GM18951 (cell line): Measurements from ENCODE around the gene GRAMD1B.
"Not testable (repeated sequence)": the region's sequence is repeated elsewhere in the genome, so short reads cannot be mapped to it uniquely, and the experiment has no call there.

ENCODE experiments used
- POLR2A ChIP-seq: IDR thresholded peaks from 4 replicates; pipeline ENCODE4 v1.6.1; 2011; ENCODE audit warnings: mild to moderate bottlenecking; ENCODE audit not compliant: insufficient read length, insufficient read depth; ENCODE audit errors: extremely low read depth
- in situ Hi-C: fragments of 300-500 bp; cut with MboI; formaldehyde crosslinking; loops from one replicate; pipeline ENCODE4 v1.12.0; 2022; ENCODE audit warnings: low sequenced_read_pairs, mixed read lengths, inconsistent platforms; ENCODE audit not compliant: unreplicated experiment

Gene GRAMD1B

DNA sequence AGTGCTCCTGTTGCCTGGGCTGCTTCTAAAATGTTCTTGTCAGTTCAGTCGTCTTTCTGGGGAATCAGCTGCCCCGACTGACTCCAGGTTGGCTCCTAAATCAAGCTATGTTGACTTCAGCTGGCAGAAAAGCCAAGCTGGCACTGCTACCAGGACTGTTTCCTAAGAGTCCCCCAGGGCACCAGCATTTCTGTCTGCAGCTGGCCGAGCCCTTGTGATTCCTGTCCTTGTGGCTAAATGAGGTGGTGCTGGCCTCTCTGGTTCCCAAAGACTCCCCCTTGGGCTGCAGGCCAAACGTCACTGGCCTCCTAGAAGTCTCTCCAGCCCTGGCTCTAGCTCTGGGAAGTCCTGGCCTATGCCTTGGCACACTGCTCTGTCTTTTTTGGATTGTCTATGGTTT lies 31.1 kb downstream of the GRAMD1B start:
- TF ChIP-seq POLR2A, result no peak
- in situ Hi-C loops, result no loop called here

DNA sequence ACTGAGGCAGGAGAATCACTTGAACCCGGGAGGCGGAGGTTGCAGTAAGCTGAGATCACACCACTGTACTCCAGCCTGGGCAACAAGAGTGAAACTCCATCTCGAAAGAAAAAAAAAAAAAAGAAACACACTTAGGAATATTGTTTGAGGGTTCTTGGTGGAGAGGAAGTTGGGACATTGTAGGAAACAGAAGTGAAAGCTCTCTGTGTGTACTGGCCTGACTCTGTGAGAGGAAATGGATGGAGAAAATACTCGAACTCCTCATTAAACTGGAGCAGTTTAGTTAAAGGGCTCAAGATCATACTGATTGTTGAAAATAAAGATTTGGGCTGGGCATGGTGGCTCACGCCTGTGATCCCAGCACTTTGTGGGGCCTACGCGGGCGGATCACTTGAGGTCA lies 35.6 kb downstream of the GRAMD1B start:
- in situ Hi-C loops, result not testable (repeated sequence)

DNA sequence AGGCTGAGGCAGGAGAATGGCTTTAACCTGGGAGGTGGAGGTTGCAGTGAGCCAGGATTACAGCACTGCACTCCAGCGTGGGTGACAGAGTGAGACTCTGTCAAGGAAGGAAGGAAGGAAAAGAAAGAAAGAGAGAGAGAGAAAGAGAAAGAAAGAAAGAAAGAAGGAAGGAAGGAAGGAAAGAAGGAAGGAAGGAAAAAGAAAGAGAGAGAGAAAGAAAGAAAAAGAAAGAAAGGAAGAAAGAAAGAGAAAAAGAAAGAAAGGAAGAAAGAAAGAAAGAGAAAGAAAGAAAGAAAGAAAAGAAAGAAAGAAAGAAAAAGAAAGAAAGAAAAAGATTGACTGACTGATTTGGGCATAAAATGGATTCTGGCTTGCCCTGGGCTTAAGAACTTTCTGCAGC lies 36.1 kb downstream of the GRAMD1B start:
- in situ Hi-C loops, result not testable (repeated sequence)

DNA sequence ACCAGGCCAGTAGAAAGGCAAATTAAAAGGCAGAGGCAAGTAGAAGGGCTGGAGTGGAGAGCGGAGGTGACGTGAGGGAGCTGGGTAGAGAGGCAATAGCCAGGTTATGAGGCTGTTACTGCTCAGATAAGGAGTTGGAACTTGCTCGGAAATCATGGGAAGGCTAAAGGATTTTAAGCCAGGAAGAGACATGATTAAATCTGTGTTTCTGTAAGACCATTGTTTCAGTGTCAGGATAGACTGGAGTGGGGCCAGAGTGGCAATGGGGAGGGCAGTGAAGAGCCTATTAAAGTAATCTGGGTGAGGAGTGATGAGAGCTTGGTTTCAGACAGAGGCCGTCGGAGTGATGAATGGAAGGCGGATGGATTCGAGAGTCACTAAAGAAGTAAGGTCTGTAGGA lies 39.0 kb downstream of the GRAMD1B start:
- no peak for TF ChIP-seq POLR2A
- in situ Hi-C loops, result no loop called here

DNA sequence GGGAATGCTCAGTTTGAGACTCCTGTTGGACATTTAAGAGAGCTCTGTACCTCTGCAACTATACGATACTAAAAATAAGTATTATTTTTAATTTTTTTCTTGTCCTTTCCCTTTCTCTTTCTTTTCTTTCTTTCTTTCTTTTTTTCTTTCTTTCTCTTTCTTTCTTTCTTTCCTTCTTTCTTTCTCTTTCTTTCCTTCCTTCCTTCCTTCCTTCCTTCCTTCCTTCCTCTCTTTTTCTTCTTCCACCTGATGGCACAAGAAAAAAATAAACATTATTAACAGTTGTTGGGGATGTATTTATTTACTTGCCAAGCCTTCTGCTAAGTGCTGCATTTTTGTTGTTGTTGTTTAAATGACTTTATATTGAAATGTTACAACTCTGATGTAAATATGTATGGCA lies 39.5 kb downstream of the GRAMD1B start:
- in situ Hi-C loops, result no loop called here
- no peak for TF ChIP-seq POLR2A

DNA sequence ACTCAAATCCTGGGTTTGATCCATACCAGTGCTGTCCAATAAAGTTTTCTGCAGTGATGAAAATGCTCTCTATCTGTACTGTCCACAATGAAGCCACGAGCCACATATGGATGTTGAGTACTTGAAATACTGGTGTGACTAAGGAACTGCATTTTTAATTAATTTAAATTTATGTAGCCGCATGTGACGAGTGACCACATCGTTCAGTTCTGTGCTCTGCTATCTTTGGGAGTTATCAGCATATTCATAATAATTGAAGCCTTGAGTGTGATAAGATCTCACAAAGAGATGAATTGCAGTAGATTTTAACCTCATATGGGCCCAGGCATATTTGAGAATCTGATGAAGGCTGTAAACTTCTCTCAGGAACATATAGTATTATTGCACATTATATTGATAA lies 40.8 kb downstream of the GRAMD1B start:
- no peak for TF ChIP-seq POLR2A
- in situ Hi-C loops, result loop anchor here (10.0 kb wide), 1 partner anchor 66 kb away; no protein-coding TSS in a partner anchor

DNA sequence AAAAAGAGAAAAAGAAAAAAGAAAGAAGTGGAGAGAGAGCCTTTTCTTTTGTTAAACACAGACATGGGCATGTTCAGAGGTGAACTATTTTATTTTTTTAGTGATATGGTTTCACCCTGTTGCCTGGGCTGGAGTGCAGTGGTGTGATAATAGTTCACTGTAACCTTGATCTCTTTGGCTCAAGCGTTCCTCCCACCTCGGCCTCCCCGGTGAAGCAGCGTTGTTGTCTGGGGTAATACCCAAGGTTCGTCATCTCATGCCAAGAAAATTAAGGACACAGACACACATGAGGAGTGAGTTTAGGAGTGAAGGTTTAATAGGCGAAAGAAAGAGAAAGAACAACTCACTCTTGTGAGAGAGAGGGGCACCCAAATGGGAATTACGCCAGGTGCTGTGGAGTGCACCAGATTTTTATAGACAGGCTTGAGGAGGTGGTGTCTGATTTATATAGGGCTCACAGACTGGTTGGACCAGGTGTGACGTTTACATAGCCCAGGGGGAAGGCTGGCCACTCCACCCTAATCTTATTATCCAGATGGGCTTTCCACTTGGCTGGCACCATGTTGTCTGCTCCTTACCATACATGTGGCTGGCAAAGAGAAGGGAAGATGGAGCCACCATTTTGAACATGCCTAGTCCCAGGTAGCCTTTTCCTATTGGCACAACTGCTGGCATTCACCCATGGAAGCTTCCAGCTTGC lies 42.3 kb downstream of the GRAMD1B start:
- no peak for TF ChIP-seq POLR2A
- in situ Hi-C loops, result loop anchor here (10.0 kb wide), 1 partner anchor 68 kb away; no protein-coding TSS in a partner anchor

DNA sequence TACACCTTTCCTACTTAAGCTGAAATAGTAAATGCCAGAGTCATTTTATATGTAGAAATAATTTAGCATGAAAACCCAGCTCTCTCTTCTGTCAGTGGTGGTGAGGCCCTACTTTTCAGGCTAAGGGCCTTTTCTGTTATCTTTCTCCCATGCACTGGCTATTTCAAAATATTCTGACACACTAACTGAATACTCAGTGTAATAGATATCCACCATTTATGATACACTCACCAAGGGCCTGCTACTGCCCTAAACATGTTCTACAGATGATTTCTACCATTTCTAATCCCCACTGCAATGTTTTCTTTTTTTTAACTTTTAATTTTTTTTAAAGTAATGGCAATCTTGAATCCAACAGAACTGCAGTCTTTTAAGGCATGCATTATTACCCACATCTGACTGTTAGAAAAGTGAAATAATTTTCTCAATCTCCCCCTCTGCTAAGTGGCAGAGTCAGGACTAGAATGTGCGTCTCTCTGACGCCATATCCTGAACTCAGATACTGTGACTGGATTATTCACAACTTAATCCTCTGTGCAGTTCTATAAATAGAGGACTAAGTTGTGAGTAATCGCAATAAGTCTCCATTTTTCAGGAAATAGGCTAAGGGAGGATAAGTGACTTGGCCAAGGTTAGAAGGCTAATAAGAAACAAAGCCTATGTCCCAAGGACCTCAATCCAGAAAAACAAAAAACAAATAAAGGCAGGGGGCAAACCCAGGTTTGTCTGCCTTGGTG lies 44.0 kb downstream of the GRAMD1B start:
- in situ Hi-C loops, result loop anchor here (10.0 kb wide), 1 partner anchor 69 kb away; no protein-coding TSS in a partner anchor
- TF ChIP-seq POLR2A, result no peak

DNA sequence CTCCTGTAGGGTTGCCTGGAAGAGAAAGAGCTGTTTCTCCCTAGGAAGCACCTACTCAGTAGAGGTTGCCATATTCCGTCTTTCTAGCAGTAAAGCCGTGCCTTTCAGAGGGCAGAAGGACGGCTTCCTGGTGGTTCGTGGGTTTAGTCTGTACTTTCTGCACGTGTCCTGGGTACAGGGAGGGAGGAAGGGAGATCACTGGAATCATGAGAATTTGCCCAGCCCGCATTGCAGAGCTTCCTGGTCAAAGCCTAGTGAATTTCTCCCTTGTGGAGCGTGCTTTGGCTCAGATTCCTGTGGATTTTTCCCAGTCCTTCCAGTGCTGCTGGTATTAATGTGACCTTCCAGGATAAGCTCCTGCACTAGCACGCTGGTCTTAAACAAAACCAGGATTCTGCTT lies 44.9 kb downstream of the GRAMD1B start:
- in situ Hi-C loops, result loop anchor here (5.0 to 10.0 kb wide), 2 partner anchors 70 to 173 kb away; no protein-coding TSS in a partner anchor
- no peak for TF ChIP-seq POLR2A

DNA sequence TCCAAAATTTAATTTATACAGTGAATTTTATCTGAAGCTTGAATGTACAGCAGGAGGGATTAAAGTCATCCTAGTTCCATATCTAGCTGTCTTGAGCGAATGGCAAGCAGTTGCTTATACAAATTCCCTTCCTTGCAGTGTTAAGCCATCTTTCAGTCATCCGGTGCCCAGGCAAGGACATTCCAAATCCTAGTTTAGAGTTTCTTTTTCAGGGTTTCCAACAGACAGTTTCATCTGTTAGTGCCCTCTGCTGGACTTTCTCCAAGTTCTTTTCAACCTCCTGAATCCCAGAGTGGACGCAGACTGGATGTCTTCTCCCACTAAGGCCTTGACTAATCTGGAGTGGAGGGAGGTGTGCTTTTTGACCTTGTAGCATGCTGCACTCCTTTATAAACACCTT lies 45.4 kb downstream of the GRAMD1B start:
- in situ Hi-C loops, result loop anchor here (5.0 to 10.0 kb wide), 2 partner anchors 71 to 173 kb away; no protein-coding TSS in a partner anchor
- TF ChIP-seq POLR2A, result no peak

DNA sequence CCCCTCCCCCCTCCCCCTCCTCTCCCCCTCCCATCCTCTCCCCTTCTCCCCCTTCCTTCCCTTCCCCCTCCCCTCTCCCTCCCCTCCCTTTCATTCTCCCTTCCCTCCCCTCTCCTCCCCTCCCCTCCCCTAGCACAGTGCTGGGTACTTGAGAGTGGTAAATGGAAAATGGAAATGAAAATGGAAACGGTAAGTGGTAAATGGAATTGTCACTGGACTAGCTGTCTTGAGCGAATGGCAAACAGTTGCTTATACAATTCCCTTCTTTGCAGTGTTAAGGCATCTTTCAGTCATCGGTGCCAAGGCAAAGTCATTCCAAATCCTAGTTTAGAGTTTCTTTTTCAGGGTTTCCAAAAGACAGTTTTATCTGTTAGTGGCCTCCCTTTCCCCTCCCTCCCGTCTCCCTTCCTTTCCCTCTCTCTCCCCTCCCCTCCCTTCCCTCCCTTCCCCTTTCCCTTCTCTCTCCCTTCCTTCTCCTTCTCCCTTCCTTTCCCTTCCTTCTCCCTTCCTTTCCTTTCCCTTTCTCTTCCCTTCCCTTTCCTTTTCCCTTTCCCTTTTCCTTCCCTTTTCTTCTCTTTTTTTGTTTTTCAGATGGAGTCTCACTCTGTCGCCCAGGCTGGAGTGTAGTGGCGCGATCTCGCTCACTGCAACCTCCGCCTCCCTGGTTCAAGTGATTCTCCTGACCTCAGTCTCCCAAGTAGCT lies 47.3 kb downstream of the GRAMD1B start:
- TF ChIP-seq POLR2A, result no peak
- in situ Hi-C loops, result loop anchor here (5.0 to 10.0 kb wide), 2 partner anchors 73 to 175 kb away; no protein-coding TSS in a partner anchor

DNA sequence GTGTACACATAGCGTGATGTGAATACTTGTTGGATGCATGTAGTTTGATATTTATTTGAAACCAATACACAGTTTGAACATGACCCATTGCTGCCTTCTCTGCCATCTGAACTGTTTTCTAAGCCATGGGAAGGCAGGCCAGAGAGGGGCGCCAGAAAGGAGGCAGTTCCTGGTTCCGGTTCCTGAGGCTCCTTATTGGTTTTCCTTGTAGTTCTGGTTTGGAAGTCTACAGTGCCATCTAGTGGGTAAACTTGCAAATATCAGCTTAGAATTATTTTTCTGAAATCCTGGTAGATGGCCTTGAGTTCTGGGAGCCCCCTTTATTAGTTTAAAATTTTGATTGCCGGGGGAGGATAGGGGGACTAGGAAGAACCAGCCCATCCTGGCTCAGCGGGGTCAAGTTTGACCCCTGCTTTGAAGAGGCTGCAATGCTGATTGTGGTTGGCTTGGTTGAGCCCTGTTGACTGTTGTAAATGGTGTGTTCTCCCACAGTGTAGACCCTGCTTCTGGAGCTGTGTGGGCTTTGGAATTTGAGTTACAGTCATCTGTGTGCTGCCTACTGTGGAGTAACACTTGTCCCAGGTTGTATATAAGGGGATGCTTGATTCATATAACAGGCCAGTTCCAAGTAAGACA lies 48.4 kb downstream of the GRAMD1B start:
- in situ Hi-C loops, result loop anchor here (5.0 to 10.0 kb wide), 2 partner anchors 74 to 176 kb away; no protein-coding TSS in a partner anchor
- no peak for TF ChIP-seq POLR2A
